ENCODE measurements around the gene THAP11. TPM values are rescaled to one million over a fixed set of nuclear protein-coding genes. Genes with fewer than 3 reads are reported as not detected.
A peak's percentile ranks its signal among the peaks of the same experiment; 100 is the strongest.

The THAP11 gene
- total and polyA plus RNA-seq, 2 of the 13 experiments (the other 11 are each of a cell fraction or from before 2014, with no cell fraction given): 44.2 to 53.4 TPM

DNA sequence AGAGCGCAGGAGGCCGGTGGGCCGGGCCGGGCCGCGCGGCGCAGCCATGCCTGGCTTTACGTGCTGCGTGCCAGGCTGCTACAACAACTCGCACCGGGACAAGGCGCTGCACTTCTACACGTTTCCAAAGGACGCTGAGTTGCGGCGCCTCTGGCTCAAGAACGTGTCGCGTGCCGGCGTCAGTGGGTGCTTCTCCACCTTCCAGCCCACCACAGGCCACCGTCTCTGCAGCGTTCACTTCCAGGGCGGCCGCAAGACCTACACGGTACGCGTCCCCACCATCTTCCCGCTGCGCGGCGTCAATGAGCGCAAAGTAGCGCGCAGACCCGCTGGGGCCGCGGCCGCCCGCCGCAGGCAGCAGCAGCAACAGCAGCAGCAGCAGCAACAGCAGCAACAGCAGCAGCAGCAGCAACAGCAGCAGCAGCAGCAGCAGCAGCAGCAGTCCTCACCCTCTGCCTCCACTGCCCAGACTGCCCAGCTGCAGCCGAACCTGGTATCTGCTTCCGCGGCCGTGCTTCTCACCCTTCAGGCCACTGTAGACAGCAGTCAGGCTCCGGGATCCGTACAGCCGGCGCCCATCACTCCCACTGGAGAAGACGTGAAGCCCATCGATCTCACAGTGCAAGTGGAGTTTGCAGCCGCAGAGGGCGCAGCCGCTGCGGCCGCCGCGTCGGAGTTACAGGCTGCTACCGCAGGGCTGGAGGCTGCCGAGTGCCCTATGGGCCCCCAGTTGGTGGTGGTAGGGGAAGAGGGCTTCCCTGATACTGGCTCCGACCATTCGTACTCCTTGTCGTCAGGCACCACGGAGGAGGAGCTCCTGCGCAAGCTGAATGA is 606 bp downstream of the THAP11 start (continued):
- TF ChIP-seq GTF2F1 (IDR thresholded peaks at IDR 0.05; ENCODE audit: low read length): no peak
- TF ChIP-seq ZNF788 (CRISPR knock-in tag; IDR thresholded peaks at IDR 0.05; ENCODE audit: borderline replicate concordance): peak; percentile 28; the same call in 1 of the 2 replicates
- no peak for TF ChIP-seq ATRX (CRISPR knock-in tag; IDR thresholded peaks at IDR 0.05; ENCODE audit: borderline replicate concordance)
- TF ChIP-seq, protein P1, sequence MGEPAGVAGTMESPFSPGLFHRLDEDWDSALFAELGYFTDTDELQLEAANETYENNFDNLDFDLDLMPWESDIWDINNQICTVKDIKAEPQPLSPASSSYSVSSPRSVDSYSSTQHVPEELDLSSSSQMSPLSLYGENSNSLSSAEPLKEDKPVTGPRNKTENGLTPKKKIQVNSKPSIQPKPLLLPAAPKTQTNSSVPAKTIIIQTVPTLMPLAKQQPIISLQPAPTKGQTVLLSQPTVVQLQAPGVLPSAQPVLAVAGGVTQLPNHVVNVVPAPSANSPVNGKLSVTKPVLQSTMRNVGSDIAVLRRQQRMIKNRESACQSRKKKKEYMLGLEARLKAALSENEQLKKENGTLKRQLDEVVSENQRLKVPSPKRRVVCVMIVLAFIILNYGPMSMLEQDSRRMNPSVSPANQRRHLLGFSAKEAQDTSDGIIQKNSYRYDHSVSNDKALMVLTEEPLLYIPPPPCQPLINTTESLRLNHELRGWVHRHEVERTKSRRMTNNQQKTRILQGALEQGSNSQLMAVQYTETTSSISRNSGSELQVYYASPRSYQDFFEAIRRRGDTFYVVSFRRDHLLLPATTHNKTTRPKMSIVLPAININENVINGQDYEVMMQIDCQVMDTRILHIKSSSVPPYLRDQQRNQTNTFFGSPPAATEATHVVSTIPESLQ (CRISPR knock-in tag; conservative IDR thresholded peaks at IDR 0.05): no peak
- TF ChIP-seq, protein P2, sequence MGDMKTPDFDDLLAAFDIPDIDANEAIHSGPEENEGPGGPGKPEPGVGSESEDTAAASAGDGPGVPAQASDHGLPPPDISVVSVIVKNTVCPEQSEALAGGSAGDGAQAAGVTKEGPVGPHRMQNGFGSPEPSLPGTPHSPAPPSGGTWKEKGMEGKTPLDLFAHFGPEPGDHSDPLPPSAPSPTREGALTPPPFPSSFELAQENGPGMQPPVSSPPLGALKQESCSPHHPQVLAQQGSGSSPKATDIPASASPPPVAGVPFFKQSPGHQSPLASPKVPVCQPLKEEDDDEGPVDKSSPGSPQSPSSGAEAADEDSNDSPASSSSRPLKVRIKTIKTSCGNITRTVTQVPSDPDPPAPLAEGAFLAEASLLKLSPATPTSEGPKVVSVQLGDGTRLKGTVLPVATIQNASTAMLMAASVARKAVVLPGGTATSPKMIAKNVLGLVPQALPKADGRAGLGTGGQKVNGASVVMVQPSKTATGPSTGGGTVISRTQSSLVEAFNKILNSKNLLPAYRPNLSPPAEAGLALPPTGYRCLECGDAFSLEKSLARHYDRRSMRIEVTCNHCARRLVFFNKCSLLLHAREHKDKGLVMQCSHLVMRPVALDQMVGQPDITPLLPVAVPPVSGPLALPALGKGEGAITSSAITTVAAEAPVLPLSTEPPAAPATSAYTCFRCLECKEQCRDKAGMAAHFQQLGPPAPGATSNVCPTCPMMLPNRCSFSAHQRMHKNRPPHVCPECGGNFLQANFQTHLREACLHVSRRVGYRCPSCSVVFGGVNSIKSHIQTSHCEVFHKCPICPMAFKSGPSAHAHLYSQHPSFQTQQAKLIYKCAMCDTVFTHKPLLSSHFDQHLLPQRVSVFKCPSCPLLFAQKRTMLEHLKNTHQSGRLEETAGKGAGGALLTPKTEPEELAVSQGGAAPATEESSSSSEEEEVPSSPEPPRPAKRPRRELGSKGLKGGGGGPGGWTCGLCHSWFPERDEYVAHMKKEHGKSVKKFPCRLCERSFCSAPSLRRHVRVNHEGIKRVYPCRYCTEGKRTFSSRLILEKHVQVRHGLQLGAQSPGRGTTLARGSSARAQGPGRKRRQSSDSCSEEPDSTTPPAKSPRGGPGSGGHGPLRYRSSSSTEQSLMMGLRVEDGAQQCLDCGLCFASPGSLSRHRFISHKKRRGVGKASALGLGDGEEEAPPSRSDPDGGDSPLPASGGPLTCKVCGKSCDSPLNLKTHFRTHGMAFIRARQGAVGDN (CRISPR knock-in tag; IDR thresholded peaks at IDR 0.05): peak; percentile 78
- no peak; the same call in 1 of the 2 replicates for TF ChIP-seq NAIF1 (CRISPR knock-in tag; IDR thresholded peaks at IDR 0.05; ENCODE audit: borderline replicate concordance)
- TF ChIP-seq, protein P3, sequence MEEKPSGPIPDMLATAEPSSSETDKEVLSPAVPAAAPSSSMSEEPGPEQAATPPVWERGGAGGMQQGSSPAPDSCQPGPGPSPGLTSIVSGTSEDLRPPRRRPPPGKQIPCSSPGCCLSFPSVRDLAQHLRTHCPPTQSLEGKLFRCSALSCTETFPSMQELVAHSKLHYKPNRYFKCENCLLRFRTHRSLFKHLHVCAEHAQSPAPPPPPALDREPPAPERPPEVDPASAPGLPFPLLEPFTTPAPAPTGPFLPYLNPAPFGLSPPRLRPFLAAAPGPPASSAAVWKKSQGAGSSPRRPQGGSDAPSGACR (CRISPR knock-in tag; IDR thresholded peaks at IDR 0.05): peak; percentile 84
- 0 out of 2 replicates have a peak, but pooled peaks have one; percentile 69 for TF ChIP-seq ZFP62 (CRISPR knock-in tag; IDR thresholded peaks at IDR 0.05)
- peak; percentile 82 for TF ChIP-seq U2AF1 (optimal IDR thresholded peaks at IDR 0.05; ENCODE audit: low read depth, low read length)
- TF ChIP-seq ZKSCAN1 (IDR thresholded peaks at IDR 0.05; ENCODE audit: low read length): no peak
- 0 out of 2 replicates have a peak, but pooled peaks have one; percentile 53 for TF ChIP-seq ZNF572 (CRISPR knock-in tag; IDR thresholded peaks at IDR 0.05)
- peak; percentile 36 for TF ChIP-seq MEIS1 (CRISPR knock-in tag; IDR thresholded peaks at IDR 0.05; ENCODE audit: borderline replicate concordance)
- TF ChIP-seq SPEN (CRISPR knock-in tag; IDR thresholded peaks at IDR 0.05; ENCODE audit: low read depth): peak; percentile 38
- no peak for TF ChIP-seq HINFP (CRISPR knock-in tag; IDR thresholded peaks at IDR 0.05; ENCODE audit: low read depth)
- no peak for TF ChIP-seq NR2F6 (IDR thresholded peaks at IDR 0.05)
- no peak for TF ChIP-seq NR2F6 (CRISPR knock-in tag; IDR thresholded peaks at IDR 0.05)
- TF ChIP-seq FOXC1 (CRISPR knock-in tag; IDR thresholded peaks at IDR 0.05; ENCODE audit: borderline replicate concordance): peak; percentile 41; the same call in 1 of the 2 replicates
- peak; percentile 50; the same call in 1 of the 2 replicates for TF ChIP-seq HNF1B (CRISPR knock-in tag; IDR thresholded peaks at IDR 0.05)
- TF ChIP-seq CENPT (CRISPR knock-in tag; IDR thresholded peaks at IDR 0.05; ENCODE audit: low read depth): no peak

All from HepG2 (cell line).